HepG2 (cell line): ENCODE data around the gene PAM16.

Experiments
- CREM ChIP-seq, 2 experiments: sonication (generic) in 1 of 2; formaldehyde crosslinking in 1 of 2; IDR thresholded peaks; 2 replicates each; pipeline versions ENCODE4 v1.4.0 to v1.6.1; 2016 to 2020; ENCODE audit warnings: antibody characterized with exemption in 1 of 2, mild to moderate bottlenecking in 1 of 2, missing genetic modification reagents in 1 of 2
- DNMT3B ChIP-seq: conservative IDR thresholded peaks from 2 replicates; pipeline ENCODE4 v1.6.1; 2016; ENCODE audit warnings: missing biosample characterization, control low read depth
- ESRRA ChIP-seq: sonication (generic); formaldehyde crosslinking; IDR thresholded peaks from 2 replicates; pipeline ENCODE4 v1.5.1; 2020; ENCODE audit warnings: mild to moderate bottlenecking, low read depth, missing genetic modification reagents
- FOXP1 ChIP-seq, 2 experiments: fragments of 450-650 bp in 1 of 2; IDR thresholded peaks; 2 replicates each; pipeline ENCODE4 v1.6.1; 2017 to 2018; ENCODE audit warnings: antibody characterized with exemption in 1 of 2
- FOXP4 ChIP-seq: sonication (generic); formaldehyde crosslinking; IDR thresholded peaks from 2 replicates; pipeline ENCODE4 v1.4.0; 2020; ENCODE audit warnings: missing genetic modification reagents
- IRF2 ChIP-seq: IDR thresholded peaks from 2 replicates; pipeline ENCODE4 v1.6.1; 2018; ENCODE audit warnings: missing genetic modification reagents, missing compliant biosample characterization
- MED1 ChIP-seq: sonication (generic); formaldehyde crosslinking; IDR thresholded peaks from 2 replicates; pipeline ENCODE4 v1.4.0; 2020; ENCODE audit warnings: missing genetic modification reagents
- PHF8 ChIP-seq: sonication (generic); formaldehyde crosslinking; IDR thresholded peaks from 2 replicates; pipeline ENCODE4 v1.5.0; 2020; ENCODE audit warnings: missing genetic modification reagents
- RAD21 ChIP-seq: fragments of 450-650 bp; formaldehyde crosslinking; IDR thresholded peaks from 2 replicates; pipeline ENCODE4 v1.5.0; 2020; ENCODE audit warnings: mild to moderate bottlenecking
- RXRA ChIP-seq: sonication (generic); formaldehyde crosslinking; IDR thresholded peaks from 2 replicates; pipeline ENCODE4 v1.5.1; 2020; ENCODE audit warnings: missing genetic modification reagents
- ZFP36 ChIP-seq: fragments of 150-350 bp; IDR thresholded peaks from 2 replicates; pipeline ENCODE4 v1.6.1; 2018; ENCODE audit warnings: borderline replicate concordance, low read length, low read depth; ENCODE audit not compliant: partially characterized antibody

GRCh38 chr16:4322121-4323052 is 28.7 kb downstream of the PAM16 start:
- TF ChIP-seq FOXP4 (CRISPR knock-in tag) (no peak), RAD21 (no peak), RXRA (CRISPR knock-in tag) (no peak; the same call in 1 of the 2 replicates), FOXP1 (IDR thresholded peaks at IDR 0.05) (no peak), FOXP1 (CRISPR knock-in tag; IDR thresholded peaks at IDR 0.05) (no peak), PHF8 (CRISPR knock-in tag) (no peak; the same call in none of the 2 replicates), IRF2 (no peak), ZFP36 (no peak), CREM (IDR thresholded peaks at IDR 0.05) (no peak), CREM (CRISPR knock-in tag; IDR thresholded peaks at IDR 0.05) (no peak), MED1 (no peak), ESRRA (no peak), DNMT3B (no peak)
